Stomach (tissue), 9 donors: ENCODE data around the gene WASF3. TPM values are rescaled to one million over a fixed set of nuclear protein-coding genes. Genes with fewer than 3 reads are reported as not detected.

Experiments
- DNase-seq, 2 donors: peaks; one replicate each; pipeline versions ENCODE4 v3.0.0 to v3.0.0-alpha.2; 2013 to 2019
- H3K27ac ChIP-seq, 5 donors: fragments of 200-600 bp in 4 of 5; sonication (generic) in 4 of 5; one replicate each; pipeline ENCODE4 v1.5.1; 2013 to 2019; ENCODE audit warnings: mild to moderate bottlenecking in 1 of 5, moderate library complexity in 1 of 5
- H3K27me3 ChIP-seq, 3 donors: fragments of 200-600 bp; sonication (generic); one replicate each; pipeline ENCODE4 v1.5.1; 2017 to 2019; ENCODE audit warnings: mixed run types in 1 of 3
- H3K36me3 ChIP-seq, 4 donors: fragments of 200-600 bp; sonication (generic); 1 replicate in 3 of 4; 2 replicates in 1 of 4; pipeline ENCODE4 v1.5.1; 2016 to 2019
- H3K4me1 ChIP-seq, 4 donors: fragments of 200-600 bp; sonication (generic); one replicate each; pipeline ENCODE4 v1.5.1; 2016 to 2019
- H3K4me3 ChIP-seq, 4 donors: fragments of 200-600 bp; sonication (generic) in 3 of 4; one replicate each; pipeline ENCODE4 v1.5.1; 2016 to 2019; ENCODE audit warnings: mild to moderate bottlenecking in 1 of 4
- H3K9me3 ChIP-seq, 4 donors: fragments of 200-600 bp; sonication (generic); one replicate each; pipeline ENCODE4 v1.5.1; 2016 to 2019
- CTCF ChIP-seq, 7 experiments: fragments of 450-650 bp in 4 of 7; fragments of 200-600 bp in 3 of 7; sonication (generic) in 3 of 7; IDR thresholded peaks; one replicate each; pipeline ENCODE4 v1.5.1; 2016 to 2019; ENCODE audit warnings: antibody characterized with exemption in 7 of 7, control low read depth in 2 of 7, mild to moderate bottlenecking in 1 of 7
- EP300 ChIP-seq: sonication (generic); formaldehyde crosslinking; IDR thresholded peaks from one replicate; pipeline ENCODE4 v1.6.1; 2017; ENCODE audit warnings: antibody characterized with exemption
- POLR2A ChIP-seq, 4 donors: fragments of 450-650 bp; IDR thresholded peaks; one replicate each; pipeline ENCODE4 v1.6.1; 2016; ENCODE audit warnings: antibody characterized with exemption in 4 of 4, control low read depth in 2 of 4, mild to moderate bottlenecking in 1 of 4, moderate library complexity in 1 of 4
- POLR2AphosphoS5 ChIP-seq, 3 donors: sonication (generic); formaldehyde crosslinking; IDR thresholded peaks; one replicate each; pipeline ENCODE4 v1.6.1; 2016; ENCODE audit warnings: antibody characterized with exemption in 3 of 3
- WGBS, 5 donors: extraction: QIAGEN DNeasy Blood & Tissue Kit in 3 of 5; methylation state at CpG; one replicate each; pipeline versions ENCODE4 v1.1.5 to v1.1.7; 2013 to 2018; 5-methylcytosine and 5-hydroxymethylcytosine counted together
- intact Hi-C: fragments of 100-400 bp; cut with DNase I; formaldehyde crosslinking; loops from one replicate; pipeline ENCODE4 v1.15.1; 2023; ENCODE audit warnings: low total_unique reads
- polyA plus RNA-seq, 3 donors: library from polyadenylated mRNA; stranded (reverse); fragments of 200-250 nt; gene quantifications; one replicate each; pipeline ENCODE4 v1.2.3, GENCODE V29; 2013
- total RNA-seq, 5 donors: library from RNA; depleted of rRNA; stranded (reverse); fragments of >200 nt; gene quantifications; one replicate each; pipeline versions ENCODE4 v1.1.0 to v1.2.3, GENCODE V29; 2014 to 2016
- donor health status: healthy with polysubstance abuse.
- donor health status: Bipolar disorder and iron deficiency.
- donor health status: healthy.

The WASF3 gene
- total and polyA plus RNA-seq, 8 donors: 0.87 to 12.8 (median 10.2) TPM

GRCh38 chr13:26709461-26709860 lies 152.0 kb downstream of the WASF3 start:
- no peaks in the 10 kb centered on the region for H3K4me1 ChIP-seq
- intact Hi-C loops: no loop called here
- peaks cover 0 to 7% (median 0%) of the 10 kb centered on the region in 3 donors for H3K27me3 ChIP-seq
- WGBS, 5 donors: 81 to 90% (median 86%) methylated on average over 7 of the region's 7 CpGs
- H3K4me3 ChIP-seq: no peak overlapping the region
- H3K27ac ChIP-seq: no peak overlapping the region
- no peaks in the 10 kb centered on the region for H3K36me3 ChIP-seq
- TF ChIP-seq EP300: no peak
- TF ChIP-seq POLR2AphosphoS5 (IDR thresholded peaks at IDR 0.05): no peak
- no peak for TF ChIP-seq CTCF (IDR thresholded peaks at IDR 0.05)
- no peak for TF ChIP-seq POLR2A (IDR thresholded peaks at IDR 0.05)
- DNase-seq: no peak
- H3K9me3 ChIP-seq: peaks cover 0 to 7% (median 0%) of the 10 kb centered on the region in 4 donors

- TF ChIP-seq EP300: no peak
- TF ChIP-seq CTCF (IDR thresholded peaks at IDR 0.05): no peak
- TF ChIP-seq POLR2AphosphoS5 (IDR thresholded peaks at IDR 0.05): no peak
- no peak overlapping the region for H3K27ac ChIP-seq
- H3K4me1 ChIP-seq: no peaks in the 10 kb centered on the region
- H3K27me3 ChIP-seq: peaks cover 0 to 7% (median 0%) of the 10 kb centered on the region in 3 donors
- 46 to 63% (median 56%) methylated on average over 12 to 13 of the region's 13 CpGs for WGBS, 5 donors
- no peaks in the 10 kb centered on the region for H3K36me3 ChIP-seq
- H3K4me3 ChIP-seq: no peak overlapping the region
- DNase-seq: no peak
- H3K9me3 ChIP-seq: peaks cover 0 to 7% (median 0%) of the 10 kb centered on the region in 4 donors
- intact Hi-C loops: loop anchor here (10.0 kb wide), 1 partner anchor 215 kb away; no protein-coding TSS in a partner anchor
Measured at GRCh38 chr13:26710166-26710565, 152.7 kb downstream of the WASF3 start.

- Histone ChIP-seq H3K9me3 (peaks cover 0 to 7% (median 0%) of the 10 kb centered on the region in 4 donors), H3K4me1 (no peaks in the 10 kb centered on the region), H3K4me3 (no peak overlapping the region), H3K36me3 (no peaks in the 10 kb centered on the region), H3K27ac (no peak overlapping the region), H3K27me3 (peaks cover 0 to 7% (median 0%) of the 10 kb centered on the region in 3 donors)
- intact Hi-C loops: loop anchor here (10.0 kb wide), 1 partner anchor 214 kb away; no protein-coding TSS in a partner anchor
- DNase-seq: no peak
- WGBS, 5 donors: 34 to 59% (median 56%) methylated on average over 4 of the region's 4 CpGs
- TF ChIP-seq POLR2AphosphoS5 (IDR thresholded peaks at IDR 0.05) (no peak), CTCF (IDR thresholded peaks at IDR 0.05) (no peak), POLR2A (IDR thresholded peaks at IDR 0.05) (no peak), EP300 (no peak)
Measured at GRCh38 chr13:26711211-26711610, 153.7 kb downstream of the WASF3 start.

- Histone ChIP-seq H3K36me3 (no peaks in the 10 kb centered on the region), H3K9me3 (peaks cover 0 to 7% (median 0%) of the 10 kb centered on the region in 4 donors), H3K27ac (no peak overlapping the region), H3K4me3 (no peak overlapping the region), H3K27me3 (peaks cover 0 to 5% (median 0%) of the 10 kb centered on the region in 3 donors), H3K4me1 (no peaks in the 10 kb centered on the region)
- intact Hi-C loops: loop anchor here (10.0 kb wide), 1 partner anchor 211 kb away; no protein-coding TSS in a partner anchor
- TF ChIP-seq EP300 (no peak), CTCF (IDR thresholded peaks at IDR 0.05) (no peak), POLR2AphosphoS5 (IDR thresholded peaks at IDR 0.05) (no peak), POLR2A (IDR thresholded peaks at IDR 0.05) (no peak)
- 73 to 100% (median 95%) methylated on average over 1 of the region's 1 CpG for WGBS, 5 donors
- no peak for DNase-seq
Measured at GRCh38 chr13:26713341-26713740, 155.9 kb downstream of the WASF3 start.
